GM19099 (cell line): Measurements from ENCODE around the gene VPS37C.

Source experiments
- POLR2A ChIP-seq: IDR thresholded peaks from 3 replicates; pipeline ENCODE4 v1.6.1; 2011; ENCODE audit warnings: low read depth; ENCODE audit not compliant: insufficient read length; ENCODE audit errors: extremely low read depth

The VPS37C gene

DNA sequence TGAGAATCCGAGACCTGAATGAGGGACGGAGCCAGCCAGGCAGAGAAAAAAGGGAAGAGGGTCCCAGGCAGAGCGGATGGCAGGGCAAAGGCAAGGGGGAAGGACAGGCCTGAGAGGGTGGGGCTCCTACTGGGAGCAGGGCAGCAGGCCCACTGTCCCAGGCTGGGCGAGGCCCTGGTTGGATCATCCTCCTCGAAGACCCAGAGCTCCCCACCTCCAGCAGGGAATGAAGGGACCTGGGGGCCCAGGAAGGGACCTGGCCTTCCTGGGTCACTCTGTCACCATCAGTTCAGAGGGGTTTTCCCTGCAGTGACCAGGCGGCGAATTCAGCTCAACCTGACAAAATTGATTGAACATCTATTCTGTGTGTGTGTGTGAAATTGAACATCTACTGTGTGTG is 54.9 kb downstream of the VPS37C start:
- TF ChIP-seq POLR2A: no peak

DNA sequence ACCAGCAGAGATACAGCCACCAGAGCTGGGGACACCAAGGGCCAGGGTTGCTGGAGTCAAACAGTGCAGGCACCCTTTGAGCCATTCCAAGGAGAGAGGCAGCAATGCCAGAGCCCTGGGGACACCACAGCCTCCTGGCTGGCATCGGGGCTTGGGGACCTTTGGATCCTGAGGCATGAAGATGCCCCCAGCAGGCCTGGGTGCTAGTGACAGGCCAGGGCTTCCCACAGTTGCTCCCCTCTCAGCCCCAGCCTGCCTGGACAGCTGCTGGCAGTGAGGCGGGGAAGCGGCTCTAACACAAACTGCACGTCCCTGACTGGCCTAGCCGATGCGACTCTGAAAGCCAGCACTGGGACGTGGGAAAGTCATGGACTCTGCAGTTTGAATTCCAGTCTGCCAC is 56.3 kb downstream of the VPS37C start:
- TF ChIP-seq POLR2A: no peak

DNA sequence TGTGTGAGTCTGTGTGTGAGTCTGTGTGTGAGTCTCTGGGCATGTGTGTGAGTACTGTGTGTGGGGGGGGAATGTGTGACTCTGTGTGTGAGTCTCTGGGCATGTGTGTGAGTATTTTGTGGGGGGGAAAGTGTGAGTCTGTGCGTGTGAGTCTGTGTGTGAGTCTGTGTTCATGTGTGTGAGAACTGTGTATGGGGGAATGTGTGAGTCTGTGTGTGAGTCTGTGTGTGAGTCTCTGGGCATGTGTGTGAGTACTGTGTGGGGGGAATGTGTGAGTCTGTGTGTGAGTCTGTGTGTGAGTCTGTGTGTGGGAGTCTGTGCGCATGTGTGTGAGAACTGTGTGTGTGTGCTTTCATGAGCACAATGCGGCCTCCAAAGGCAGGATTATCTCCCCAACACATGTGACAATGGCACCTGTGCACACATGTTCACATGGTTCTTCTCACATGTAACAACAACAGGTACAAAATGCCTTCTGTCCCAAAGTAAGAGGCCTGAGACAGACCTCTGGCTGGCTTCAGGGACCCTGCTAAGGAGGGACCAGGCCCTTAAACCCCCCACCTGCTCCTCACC is 57.3 kb downstream of the VPS37C start:
- TF ChIP-seq POLR2A: no peak

DNA sequence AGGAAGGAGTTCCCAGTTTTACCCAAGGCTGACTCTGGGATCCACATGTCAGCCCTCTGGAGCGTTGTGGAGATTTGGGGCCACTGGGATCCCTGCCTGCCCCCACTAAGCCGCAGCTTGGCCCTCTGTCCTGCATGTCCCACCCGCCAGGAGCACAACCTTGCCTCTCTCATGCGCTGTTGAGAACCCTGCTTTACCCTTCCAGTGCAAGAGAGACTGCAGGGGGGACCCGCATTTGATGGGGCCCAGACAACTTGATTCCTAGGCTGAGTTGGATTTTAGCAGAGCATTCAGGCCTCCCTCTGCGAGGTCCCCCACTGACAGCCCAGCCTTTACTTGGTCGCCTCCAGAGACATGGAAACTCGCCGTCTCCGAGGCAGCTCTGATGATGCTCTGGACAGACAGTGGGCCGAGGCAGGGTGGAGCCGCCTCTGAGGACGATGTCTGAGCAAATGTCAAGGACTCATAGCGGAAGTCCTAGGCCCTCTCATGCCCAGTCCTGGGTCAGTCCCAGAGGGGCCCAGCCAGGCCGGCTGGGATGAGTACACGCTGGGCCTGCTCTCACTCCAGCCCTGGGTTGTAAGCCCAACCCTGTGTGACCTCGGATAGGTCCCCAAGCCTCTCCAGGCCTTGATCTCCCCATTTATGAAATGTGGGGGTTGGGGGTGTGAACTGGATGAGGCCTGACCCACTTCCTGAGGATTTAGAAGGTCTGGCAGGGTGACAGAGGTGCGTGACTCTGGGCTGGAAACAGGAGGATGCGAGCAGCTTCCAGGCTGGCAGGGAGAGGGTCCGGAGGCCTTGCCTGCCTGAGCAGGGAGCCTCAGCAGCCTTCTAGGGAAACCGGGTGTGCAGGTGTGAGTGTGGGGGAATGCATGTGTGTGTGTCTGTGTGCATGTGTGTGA is 58.3 kb downstream of the VPS37C start:
- no peak for TF ChIP-seq POLR2A

DNA sequence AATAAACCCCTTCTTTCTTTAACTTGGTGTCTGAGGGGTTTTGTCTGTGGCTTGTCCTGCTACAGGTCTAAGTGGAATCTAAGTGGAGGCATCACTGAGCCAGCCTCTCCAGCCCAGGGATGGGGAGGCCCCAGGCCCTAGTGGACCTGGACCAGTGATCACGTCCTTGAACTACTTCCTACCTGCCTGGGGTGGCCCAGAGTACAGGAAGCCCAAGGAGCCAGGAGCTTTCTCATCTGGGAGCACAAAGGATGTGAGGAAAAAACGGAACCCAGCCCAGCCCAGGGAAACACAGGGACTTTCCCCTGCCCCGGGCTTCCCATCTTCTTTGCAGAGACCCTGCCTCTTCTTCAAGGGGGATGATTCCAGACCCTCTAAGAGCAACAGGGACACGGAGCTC is 62.4 kb downstream of the VPS37C start:
- no peak for TF ChIP-seq POLR2A

DNA sequence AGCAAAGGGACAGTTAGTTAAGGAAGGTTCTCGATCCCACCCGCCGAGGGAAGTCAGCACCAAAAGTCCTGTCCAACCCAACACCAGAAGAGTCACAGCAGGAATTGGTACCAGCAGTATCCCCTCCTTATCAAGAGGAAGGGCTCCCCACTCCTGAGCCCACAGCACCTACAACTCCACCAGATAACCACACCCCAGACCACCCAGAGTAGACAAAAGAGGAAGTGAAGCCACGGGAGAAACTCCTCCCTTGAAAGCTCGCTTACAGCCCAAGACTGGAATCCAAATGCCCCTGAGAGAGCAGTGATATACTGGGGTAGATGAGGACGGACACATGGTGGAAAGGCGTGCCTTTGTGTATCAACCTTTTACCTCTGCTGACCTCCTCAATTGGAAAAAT is 66.2 kb downstream of the VPS37C start:
- no peak for TF ChIP-seq POLR2A

DNA sequence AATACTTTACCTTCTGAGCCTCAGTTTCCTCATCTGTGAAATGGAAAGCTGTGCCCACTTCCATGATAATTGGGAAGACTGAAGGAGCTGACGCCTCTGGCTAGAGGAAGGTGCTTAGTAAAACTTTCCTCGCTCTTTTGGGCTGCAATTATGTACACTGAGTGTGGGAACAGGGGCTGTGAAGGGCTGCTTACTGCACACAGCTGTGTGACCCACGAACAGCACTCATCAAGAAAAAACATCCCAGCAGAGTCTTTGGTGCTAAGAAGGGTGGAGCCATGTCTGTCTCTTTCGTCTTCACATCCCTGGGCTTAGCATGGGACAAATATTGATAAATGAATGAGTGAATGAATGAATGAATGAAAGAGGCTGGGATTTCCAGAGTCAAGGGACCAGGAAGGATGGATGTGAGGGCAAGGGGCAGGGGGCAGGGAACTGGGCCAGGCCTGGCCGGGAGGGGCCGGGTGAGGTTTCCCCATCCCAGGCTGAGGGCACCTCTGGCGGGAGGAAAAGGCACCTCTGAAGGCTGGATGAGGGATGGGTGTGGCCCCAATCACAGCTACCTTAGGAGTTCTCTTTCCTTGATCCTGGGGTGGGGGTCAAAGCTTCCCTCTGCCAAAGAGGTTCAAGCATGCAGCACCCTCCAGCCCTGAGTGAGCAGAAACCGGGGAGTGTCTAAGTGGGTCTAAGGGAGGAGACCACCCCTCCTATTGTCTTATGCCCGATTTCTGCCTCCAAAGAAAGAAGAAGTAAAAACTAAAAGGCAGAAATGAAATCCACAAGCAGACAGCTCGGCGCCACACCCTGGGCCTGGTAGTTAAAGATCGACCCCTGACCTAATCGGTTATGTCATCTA is 68.1 kb downstream of the VPS37C start:
- TF ChIP-seq POLR2A: no peak

DNA sequence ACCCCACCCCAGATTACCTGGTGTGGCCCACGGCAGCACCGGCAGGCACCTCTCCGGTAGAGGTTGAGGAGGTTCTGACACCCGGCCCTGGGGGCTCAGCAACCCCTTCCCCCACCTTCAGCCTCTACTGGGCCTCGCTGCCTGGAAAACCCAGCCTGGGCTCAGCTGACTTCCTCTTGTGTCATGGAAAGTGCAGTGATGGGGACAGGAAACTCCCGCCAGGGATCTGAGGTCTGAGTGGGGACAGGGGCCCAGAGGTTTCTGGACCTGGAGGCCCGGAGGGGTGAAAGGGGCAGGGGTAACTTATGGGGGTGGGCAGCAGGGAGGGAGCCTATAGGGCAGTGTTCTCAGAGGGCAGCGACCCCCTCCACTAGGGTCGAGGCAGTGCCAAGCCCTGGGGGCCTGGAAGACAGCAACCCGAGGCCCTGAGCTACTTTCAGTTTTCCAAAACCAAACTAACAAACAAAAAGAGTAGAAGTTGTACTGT is 68.9 kb downstream of the VPS37C start:
- peak; percentile 33 for TF ChIP-seq POLR2A

DNA sequence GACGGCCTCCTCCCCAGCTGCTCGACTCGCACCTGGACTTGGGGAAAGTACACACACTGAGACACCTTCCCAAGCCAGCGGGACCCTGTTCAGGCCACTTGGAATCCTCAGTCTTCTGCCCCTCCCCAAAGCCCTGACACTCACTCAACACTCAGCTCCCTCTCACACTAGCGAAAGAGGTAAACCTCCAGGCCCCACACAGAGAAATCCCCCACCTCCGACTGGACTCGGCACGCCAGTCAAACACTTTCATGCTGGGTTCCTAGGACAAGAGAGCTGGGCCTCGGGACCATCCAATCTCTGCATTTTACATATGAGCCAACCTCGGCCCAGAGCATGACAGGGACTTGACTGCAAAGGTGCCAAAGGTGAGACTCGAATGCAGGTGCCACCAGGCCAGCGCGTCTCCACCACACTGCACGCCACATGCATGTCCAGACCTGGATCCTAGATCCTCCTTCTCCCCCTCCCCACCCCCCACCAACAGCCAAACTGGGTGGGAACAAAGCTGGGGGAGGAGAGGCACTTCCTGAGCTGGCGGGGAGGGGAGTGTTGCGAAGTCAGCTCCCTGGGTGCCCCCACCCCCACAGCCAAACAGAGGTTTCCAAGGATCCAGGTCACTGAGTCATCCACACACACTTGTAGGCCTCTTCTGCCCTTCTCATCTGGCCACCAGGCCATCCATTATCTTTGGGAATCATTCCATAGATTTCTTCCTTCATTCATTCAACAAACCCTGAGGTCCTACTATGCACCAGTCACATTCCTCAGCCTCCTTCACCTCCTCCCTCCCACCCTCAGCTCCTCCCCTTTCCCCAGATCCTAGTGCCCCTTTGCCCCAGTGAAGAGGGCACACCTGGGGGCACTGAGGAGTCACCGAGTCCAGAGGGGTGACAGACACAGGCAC is 69.6 kb downstream of the VPS37C start:
- peak; percentile 4 for TF ChIP-seq POLR2A

DNA sequence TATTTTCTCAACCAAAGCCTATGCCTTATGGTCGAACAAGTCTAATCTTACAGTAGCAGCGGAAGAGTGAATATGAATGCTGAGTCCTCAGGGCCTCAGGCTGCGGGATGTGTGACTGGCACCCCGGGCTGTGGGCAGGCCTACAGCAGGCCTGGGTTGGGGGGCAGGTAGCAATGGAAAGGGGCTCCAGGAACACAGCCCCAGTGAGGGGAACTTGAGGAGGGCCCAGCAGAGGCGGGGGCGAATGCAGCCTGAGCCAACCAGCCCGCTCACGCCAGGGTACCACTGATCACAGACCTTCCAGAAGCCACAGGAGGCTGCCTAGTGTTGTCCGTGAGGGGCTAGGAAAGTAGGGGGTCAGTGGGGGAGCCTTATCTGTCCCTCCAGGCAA is 70.2 kb downstream of the VPS37C start:
- no peak for TF ChIP-seq POLR2A

DNA sequence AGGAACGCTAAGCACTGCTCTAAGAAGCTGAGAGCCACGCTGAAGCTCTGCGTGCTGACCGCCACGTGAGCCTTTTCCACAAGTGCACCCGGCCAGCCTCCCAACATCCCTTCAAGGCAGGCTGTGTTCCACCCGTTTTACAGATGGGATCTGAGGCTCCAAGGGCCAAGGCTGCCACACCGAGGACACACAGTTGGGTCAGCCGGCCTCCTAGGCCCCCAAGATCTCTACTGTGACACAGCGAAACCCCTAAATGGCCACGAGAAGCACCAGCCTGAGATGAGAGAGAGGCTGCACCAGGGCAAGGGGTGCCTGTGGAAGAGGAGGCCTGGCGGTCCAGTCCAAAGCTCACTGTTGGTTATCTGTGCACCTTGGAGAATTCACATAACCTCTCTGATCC is 70.7 kb downstream of the VPS37C start:
- no peak for TF ChIP-seq POLR2A

DNA sequence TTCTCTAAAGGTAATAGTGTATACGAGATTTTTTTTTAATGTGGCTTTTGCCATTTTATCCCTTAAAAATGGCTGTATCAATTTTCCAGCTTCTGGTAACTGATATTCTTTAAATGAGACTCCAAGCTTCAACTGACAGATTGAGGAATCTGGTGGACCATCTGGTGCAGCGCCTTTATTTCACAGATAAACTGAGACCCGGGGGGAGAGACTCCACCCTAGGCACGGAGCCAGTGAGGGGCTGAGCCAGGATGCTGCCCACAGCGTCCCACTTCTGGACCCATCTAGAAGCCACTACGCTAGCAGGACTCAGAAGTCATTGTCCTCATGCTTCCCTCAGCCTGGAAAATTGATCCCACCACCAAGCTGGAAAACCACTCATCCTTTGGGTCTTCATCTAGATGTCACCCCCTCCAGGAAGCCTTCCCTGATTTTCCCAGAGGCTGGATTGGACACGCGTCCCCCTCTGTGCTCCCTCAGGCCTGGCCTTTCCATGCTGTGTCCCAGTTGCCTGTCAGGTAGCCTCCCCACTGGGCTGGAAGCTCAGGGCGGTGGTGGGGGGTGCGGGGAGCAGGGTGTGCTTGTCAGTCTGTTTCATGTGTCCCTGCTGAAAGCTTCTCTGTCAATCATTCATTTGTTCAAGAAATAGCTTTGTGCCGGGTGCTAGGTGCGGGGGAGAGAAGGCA is 71.3 kb downstream of the VPS37C start:
- TF ChIP-seq POLR2A: no peak

DNA sequence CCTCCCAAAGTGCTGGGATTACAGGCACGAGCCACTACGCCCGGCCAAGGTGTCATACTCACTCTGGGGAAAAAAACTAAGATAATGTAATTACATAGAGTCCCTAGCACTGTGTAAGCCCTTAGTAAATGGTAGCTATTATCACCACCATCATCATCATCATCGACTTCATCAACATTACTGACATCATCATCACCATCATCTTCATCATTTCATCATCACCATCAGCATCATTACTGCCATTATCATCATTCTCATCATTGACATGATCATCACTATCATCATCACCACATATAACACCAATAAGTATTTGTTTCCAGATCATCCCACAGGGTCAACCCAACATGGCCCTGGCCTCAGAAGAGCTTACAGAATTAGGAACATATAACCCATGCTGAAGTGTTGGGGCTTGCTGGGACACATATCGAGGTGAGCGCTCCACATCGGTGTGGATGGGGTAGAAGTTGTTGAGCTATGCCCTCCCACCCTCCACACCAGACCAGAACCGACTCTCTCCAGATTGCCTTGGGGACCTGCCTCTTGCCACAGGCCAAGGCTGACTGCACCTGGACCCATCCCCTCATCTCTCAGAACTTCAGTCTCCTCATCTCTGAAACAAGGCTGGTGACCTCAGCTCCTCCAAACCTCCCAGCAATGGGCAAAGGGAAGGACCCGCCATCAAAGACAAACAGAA is 73.7 kb downstream of the VPS37C start:
- TF ChIP-seq POLR2A: no peak
